ENCODE measurements around the gene UBL4B. TPM values are rescaled to one million over a fixed set of nuclear protein-coding genes. Genes with fewer than 3 reads are reported as not detected.
A peak's percentile ranks its signal among the peaks of the same experiment; 100 is the strongest.

UBL4B gene
- total RNA-seq, 1 donor from 2014 or later: not detected

DNA sequence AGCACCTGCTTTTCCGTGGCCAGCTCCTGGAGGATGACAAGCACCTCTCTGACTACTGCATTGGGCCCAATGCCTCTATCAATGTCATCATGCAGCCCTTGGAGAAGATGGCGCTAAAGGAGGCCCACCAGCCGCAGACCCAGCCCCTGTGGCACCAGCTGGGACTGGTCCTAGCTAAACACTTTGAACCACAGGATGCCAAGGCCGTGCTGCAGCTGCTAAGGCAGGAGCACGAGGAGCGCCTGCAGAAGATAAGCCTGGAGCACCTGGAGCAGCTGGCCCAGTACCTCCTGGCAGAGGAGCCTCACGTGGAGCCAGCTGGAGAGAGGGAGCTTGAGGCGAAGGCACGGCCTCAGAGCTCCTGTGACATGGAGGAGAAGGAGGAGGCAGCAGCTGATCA lies 413 bp downstream of the UBL4B start:
- DNase-seq (ENCODE audit: extremely low read depth, low read depth, low spot score): no peak

DNA sequence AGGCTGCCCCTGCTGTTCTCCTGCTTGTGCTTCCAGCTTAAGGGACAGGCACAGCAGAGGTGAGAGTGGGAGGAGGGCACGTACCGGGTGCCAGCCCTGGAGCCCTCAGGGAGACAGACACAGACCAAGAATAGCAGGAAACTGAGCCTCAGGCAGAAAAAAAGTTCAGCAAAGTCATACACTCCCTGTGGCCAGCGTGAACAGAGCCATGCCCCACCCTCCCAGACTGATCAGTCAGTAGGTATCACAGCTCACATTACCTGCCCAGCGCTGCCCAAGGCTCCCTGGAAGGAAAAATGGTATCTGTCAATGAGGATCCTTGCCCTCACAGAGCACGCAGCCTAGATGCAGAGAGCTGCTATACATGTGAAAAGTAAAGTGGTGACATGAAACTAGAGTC lies 1.3 kb downstream of the UBL4B start:
- no peak for DNase-seq (ENCODE audit: extremely low read depth, low read depth, low spot score)

DNA sequence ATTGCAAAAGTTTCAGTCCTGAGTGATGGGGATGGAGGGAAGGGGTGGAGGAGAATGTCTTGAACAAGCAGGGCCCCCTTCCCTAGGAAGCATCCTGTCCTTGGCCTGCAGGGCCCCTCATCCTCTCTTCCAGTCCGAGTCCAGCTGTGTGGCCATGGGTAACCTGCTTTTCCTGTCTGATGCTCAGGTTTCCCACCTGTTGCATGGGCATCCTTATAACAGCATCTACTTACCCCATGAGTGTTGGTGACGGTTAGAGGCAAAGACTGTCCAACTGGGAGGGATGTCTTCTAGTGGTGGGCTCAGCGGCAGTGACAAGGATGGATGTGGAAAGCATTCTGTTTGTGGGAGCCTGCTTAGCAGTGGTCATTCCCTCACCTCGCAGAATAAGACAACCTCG lies 1.9 kb downstream of the UBL4B start:
- DNase-seq (ENCODE audit: extremely low read depth, low read depth, low spot score): no peak

- DNase-seq (ENCODE audit: extremely low read depth, low read depth, low spot score): no peak
Measured at GRCh38 chr1:110114784-110115183, 2.5 kb downstream of the UBL4B start.

- no peak for DNase-seq (ENCODE audit: extremely low read depth, low read depth, low spot score)
Measured at GRCh38 chr1:110118636-110119396, 6.6 kb downstream of the UBL4B start.

DNA sequence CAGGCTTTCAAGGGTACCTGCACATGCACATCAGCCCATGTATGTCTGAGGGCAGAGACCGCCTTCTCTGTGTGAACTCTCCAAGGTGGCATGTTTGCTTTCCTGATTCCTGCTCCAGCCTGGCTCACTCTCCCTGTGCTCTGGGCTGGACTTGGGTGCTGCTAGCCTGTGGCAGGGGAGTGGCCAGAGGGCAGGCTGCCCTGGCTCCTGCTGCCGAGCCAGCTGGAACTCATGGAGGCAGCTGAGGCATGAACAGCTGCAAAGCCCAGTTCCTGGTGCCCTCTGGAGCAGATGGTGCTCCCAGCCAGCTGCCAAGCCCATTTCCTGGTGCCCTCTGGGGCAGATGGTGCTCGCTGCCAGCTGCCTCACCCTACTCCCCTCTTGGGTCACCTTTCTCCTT lies 7.6 kb downstream of the UBL4B start:
- DNase-seq (ENCODE audit: extremely low read depth, low read depth, low spot score): no peak

GRCh38 chr1:110120960-110121561 lies 8.8 kb downstream of the UBL4B start:
- DNase-seq (ENCODE audit: extremely low read depth, low read depth, low spot score): no peak

DNA sequence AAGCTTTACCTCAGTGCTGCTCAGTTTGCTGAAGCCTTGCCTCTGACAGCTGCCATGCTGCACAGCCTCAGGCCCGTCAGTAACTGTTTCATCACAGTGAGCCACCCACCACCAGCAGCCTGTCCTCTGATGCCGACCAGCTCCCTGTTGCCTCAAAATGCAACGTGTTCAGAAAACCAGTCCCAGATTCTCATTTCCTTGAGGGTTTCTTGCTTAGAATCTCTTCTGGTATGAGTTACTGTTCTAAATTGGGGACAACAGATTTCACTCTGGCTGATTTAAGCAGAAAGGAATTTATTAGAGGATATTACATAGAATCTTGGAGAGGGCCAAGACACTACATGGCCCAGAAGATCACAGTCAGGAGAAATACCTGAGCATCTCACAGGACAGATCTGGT lies 11.0 kb downstream of the UBL4B start:
- DNase-seq (ENCODE audit: extremely low read depth, low read depth, low spot score): no peak

GRCh38 chr1:110125810-110126209 lies 13.6 kb downstream of the UBL4B start:
- no peak for DNase-seq (ENCODE audit: extremely low read depth, low read depth, low spot score)

DNA sequence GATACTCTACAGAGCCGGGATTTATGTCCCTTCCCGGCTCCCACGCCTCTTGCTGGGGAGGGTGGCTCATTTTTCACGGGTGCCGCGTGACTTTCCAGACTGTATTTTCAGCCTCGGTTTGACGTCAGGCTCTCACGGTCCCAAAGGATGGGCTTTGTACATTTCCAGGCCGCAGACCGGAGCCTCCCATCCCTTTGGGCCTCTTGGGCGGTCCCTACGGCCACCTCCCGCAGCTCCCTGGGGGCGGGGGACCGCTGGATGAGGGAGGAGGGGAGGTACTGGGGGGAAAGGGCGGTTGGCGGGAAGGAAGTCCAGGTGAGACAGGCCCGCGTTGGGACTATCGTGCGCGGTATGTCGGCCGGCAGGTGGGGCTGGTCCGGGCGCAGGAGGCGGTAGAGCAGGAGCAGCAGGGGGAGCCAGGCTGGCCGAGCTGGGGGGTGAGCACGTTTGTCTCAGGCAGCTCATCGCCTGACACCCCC lies 17.9 kb downstream of the UBL4B start:
- no peak for DNase-seq (ENCODE audit: extremely low read depth, low read depth, low spot score)

GRCh38 chr1:110130989-110131388 lies 18.7 kb downstream of the UBL4B start:
- DNase-seq (ENCODE audit: extremely low read depth, low read depth, low spot score): no peak

GRCh38 chr1:110132682-110133081 lies 20.4 kb downstream of the UBL4B start:
- DNase-seq (ENCODE audit: extremely low read depth, low read depth, low spot score): no peak

DNA sequence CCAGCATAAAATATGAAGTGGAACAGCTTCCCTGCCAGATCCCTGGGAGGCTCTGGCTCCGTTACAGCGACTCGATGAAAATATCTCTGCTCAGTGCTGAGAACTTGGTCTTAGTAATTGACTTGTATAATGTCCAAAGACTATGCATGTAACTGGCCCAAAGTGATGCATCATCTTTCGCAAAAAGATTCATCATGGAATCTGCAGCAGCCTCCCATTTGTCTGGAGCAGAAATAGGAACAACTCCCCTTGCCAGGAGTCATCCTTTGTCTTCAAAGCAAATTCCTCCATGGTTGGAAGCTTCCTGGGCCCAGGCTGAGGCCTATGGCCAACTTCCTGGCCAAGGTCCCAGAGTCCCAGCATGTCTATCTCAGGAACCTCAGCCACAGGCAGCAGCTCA lies 21.2 kb downstream of the UBL4B start:
- DNase-seq (ENCODE audit: extremely low read depth, low read depth, low spot score): no peak

DNA sequence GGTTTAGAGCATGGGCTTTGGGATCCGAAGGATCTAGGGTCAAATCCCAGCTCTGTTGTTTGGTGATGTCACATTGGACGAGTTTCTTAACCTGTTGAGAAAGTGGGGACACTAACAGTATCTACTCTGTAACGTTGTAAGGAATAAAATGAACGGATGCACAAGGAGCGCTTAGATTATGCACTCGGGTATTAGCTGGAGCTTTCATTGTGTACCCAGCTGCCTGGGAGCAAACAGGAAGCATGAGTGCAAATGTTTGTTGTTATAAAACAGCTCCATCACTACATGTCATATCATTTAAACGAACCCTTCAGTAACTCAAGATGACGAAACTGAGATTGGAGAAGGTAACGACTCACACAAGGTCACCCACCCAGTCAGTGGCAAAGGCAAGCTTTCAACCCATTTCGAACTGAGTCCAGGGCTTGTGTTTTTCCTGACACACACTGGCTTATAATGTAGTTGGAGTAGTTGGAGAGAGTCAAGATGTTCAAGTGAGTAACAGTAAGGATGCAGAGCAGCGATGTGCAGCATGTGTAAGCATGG lies 21.9 kb downstream of the UBL4B start:
- DNase-seq (ENCODE audit: extremely low read depth, low read depth, low spot score): peak; percentile 10

DNA sequence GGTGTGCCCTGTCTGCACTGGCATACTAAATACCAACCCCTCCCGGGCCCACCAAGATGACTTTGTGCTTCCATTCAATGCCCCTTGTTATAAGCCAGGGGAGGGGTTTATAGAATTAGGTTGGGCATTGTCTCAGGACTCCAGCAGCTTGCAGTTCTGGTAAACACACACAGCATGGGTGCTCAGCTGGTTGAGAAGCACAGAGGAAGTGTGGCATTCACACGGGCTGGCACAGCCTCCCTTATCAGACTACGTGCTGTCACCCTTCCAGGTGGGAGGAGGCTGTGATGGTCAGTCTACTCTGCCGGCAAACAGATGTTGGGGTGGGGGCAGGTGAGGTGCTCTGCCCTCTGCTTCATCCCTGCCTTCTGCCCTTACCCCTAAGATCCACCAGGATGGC lies 23.0 kb downstream of the UBL4B start:
- DNase-seq (ENCODE audit: extremely low read depth, low read depth, low spot score): no peak

GRCh38 chr1:110135666-110136065 lies 23.4 kb downstream of the UBL4B start:
- no peak for DNase-seq (ENCODE audit: extremely low read depth, low read depth, low spot score)

GRCh38 chr1:110136911-110137310 lies 24.7 kb downstream of the UBL4B start:
- DNase-seq (ENCODE audit: extremely low read depth, low read depth, low spot score): no peak

- DNase-seq (ENCODE audit: extremely low read depth, low read depth, low spot score): no peak
Measured at GRCh38 chr1:110138956-110139355, 26.7 kb downstream of the UBL4B start.

GRCh38 chr1:110144366-110144765 lies 32.1 kb downstream of the UBL4B start:
- no peak for DNase-seq (ENCODE audit: extremely low read depth, low read depth, low spot score)

GRCh38 chr1:110148961-110149360 lies 36.7 kb downstream of the UBL4B start:
- no peak for DNase-seq (ENCODE audit: extremely low read depth, low read depth, low spot score)

DNA sequence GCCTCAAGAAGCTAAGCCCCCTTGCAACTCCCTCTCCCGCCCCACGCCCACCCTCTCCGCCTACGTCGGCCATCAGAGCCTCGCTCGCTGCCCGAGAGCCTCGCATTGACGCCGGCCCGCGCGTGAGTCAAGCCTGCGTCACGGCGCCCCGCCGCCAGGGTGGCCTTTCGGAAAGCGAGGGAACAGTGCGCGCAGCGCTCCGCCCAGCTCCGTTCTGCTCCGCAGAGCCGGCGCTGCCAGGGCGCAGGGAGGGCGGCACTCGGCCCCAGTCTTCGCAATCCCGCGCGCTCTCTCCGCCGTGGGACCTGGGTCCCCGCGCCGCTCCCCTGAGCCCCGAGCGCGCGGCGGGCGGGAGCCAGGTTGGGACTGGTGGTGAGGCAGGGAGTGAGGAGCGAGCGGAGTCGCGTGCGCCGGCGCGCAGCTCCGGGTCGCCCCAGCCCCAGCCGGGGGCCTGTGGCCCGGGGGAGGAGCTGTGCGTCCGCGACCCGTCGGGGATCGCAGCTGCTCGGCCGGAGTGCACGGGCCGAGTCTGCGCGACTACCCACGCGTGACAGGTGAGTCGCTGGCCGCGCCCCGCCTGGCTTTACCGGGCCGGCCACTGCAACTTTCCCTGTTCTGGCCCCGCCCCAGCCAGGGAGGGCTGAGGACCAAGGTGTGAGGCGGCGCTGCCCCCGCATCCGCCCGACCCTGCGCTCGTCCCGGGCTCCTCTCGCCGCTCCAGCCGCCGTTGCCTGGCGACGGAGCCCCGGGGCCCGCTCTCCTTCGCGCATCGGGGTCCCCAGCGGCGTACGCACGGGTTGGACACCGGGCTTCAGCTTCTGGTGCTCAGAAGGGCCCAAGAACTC lies 38.3 kb downstream of the UBL4B start, which contains the start of gene SLC6A17:
SLC6A17 (plus strand) TSS at position 165 of the 845 bp plus-strand sequence. CDS start 16,436 bp downstream, outside the sequence.
- DNase-seq (ENCODE audit: extremely low read depth, low read depth, low spot score): no peak
